ENCODE data around the gene ARPC1B.
"Not testable (repeated sequence)": the region's sequence is repeated elsewhere in the genome, so short reads cannot be mapped to it uniquely, and the experiment has no call there.

The ARPC1B gene

DNA sequence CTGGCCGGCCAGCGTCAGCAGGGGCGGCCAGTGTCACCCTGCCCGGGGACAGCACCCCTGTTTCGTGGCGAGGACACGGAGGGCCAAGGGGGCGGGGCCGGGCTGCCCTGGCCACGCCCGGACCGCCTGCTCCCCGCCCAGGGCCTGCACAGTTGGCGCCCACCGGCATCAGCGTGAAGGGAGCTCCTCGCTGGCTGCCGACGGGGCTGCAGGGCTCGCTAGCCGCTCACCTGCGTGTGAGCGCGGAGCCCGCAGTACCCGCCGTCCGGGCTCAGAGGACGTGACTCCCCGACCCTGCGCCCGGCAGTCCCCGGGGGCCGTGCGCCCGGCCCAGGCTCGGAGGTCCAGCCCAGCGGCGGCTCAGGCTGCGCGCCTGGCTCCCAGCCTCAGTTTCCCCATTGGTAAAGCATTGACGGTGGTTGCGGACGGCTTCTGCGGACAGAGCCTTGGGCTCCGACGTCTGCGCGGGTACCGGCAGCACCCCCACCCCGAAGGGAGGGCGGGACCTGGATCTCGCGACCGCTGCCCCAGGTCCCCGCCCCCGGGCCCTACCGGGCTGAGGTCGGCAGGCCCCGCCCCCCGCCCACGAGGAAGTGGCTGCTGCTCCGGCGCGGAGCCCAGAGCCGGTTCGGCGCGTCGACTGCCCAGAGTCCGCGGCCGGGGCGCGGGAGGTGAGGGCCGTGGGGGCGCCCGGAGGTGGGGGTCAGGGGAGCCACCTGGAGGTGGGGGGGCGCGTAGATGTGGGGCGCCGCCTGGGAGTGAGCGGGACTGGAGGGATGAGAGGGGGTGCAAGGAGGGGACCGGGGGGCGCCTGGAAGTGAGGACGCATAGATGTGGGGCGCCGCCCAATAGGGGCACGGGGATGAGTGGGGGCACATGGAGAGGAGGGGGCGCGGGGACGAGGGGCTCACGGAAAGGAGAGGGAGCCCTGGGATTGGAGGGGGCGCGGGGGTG, at the start of gene ARPC1B:
TSS of gene ARPC1B (plus strand) at position 620 of the 954 bp plus-strand sequence. CDS start 10,985 bp downstream, outside the sequence.
- DNase-seq, result peak; percentile 79

DNA sequence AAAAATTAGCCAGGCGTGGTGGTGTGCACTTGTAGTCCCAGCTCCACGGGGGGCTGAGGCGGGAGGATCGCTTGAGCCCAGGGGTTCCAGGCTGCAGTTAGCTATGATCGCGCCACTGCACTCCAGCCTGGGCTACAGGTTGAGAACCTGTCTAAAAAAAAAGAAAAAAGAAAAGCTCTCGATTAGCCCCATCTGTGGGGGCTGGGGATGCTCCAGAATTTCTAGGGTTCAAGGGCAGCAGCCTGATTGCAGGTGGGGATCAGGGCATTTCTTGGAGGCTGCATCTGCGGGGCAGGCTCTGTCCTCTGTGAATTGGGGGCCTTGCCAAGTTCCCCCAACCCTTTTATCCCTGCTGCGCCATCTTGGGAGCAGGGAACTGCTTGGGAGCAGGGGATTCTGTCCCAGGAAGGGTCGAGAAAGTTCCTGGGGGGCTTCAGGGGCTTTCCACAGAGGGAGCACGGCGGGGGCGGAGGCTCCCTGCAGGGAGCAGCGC, 49.5 kb upstream of the ARPC1B start:
- no peak for DNase-seq

DNA sequence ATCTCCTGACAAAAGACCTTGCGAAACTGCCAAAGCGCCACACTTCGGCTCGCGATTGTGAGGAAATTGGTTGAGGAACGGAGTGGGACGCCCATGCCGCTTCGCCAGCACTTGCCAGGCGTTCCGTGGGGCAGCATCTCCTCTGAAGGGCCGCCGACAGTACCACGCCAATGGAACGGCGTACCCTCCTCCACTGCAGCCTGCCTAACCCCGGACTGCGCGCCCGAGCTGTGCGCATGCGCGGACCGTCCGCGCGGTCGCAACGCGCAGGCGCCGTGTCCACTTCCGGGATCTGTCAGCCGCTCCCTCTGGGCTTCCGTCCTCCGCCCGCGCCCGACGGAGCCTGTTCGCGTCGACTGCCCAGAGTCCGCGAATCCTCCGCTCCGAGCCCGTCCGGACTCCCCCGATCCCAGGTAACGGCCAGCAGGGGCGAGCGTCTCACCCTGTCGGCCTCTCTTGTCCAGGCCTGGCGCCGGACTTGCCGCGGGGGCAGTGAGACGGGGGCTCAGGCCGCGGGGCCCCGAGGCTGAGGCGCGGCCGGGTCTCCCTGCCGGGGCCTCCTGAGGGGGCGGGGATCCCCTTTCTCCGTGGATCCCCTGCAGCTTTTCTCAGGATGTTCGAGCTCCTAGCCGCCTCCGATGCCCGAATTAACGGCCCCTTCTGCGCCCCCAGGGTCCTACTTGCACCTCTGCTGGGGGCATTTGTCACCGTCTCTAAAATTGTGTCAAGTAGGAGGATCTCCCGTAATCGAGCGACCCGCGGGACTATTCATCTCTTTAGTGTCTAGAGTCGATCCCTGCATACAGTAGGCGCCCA, 48.7 kb upstream of the ARPC1B start, which contains the start of gene ARPC1A:
TSS of gene ARPC1A (plus strand) at position 307 of the 816 bp plus-strand sequence. CDS start 7,456 bp downstream, outside the sequence.
- peak; percentile 83 for DNase-seq

DNA sequence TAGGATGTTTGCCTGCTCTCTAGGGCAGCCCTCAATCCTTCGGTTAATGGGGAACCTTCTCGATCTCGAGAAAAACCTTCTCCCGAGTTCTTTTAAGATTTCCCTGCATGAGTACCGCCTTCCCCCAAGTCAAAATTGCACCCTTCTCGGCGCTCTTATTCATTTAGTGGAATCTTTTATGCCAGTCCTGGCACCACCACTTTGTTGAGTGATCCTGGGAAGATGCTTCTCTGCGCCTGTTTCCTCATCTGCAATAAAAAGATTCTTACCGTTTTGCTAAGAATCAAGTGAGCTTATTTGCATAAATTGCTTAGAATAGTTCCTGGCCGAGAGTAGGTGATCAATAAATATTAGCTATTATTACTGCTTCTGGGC, 48.1 kb upstream of the ARPC1B start:
- no peak for DNase-seq

DNA sequence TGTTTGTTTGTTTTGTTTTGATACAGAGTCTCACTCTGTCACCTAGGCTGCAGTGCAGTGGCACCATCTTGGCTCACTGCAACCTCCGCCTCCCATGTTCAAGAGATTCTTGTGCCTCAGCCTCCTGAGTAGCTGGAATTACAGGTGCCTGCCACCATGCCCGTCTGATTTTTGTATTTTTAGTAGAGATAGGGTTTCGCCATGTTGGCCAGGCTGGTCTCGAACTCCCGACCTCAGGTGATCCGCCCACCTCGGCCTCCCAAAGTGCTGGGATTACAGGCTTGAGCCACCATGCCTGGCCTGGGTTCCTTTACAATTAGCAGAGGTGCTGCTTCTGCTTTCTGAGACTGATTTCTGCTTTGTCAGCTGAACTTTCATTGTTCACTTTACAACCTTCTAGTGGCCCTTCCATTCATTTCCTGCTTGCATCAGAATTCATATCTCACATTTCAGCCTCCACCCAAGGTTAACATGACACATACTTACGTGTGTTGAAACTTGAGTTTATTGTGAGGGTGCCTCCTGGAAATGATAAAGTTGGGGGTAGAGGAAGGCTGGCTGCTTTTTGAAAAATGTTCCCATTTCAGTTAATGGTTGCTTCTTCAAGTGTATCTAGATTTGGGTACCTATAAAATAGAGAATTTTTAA, 44.1 kb upstream of the ARPC1B start:
- DNase-seq, result peak; percentile 22

DNA sequence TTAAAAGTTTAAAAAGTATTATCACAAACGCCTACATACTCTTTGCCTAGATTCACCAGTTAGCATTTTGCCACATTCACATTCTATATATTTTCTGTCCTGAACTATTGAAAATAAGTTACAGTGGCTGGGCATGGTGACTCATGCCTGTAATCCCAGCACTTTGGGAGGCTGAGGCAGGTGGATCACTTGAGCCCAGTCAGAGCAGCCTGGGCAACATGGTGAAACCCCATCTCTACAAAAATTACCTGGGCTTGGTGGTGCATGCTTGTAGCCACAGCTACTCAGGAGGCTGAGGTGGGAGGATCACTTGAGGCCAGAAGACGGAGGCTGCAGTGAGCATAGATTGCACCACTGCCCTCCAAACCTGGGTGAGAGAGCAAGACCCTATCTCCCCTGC, 43.5 kb upstream of the ARPC1B start:
- DNase-seq, result no peak

DNA sequence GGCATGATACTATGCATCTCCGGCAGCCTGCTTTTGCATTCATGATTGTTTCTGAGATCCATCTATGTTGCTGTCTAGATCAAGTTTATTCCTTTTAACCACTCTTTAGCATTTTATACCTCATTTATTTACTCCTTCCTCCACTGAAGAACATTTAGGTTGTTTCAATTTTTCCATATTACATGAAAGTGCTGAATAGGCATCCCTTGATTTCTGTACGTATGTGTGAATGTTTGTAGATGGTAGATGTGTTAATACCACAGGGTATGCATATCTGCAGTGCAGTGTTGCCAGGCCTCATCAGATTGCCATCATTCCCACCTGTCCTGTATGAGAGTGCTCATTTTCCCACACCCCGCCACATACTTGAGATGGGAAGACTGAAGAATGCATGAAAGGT, 34.9 kb upstream of the ARPC1B start:
- no peak for DNase-seq

DNA sequence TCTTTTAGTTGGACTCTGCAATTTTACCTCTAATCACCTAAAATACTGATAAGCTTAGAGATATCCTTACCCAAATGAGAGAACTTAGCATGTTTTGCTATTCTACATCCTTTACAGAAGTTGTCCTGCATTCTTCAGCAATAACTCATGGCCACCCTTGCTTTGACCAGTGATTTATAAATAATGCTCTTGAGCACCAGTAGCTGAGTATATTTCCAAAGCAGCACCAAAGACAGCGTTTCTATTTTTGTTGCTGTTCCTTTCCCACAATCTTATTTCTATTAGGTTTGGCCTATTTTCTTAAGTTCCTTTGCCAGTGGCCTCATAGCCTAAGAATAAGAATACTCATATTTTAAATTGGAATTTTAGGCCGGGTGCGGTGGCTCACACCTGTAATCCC, 33.9 kb upstream of the ARPC1B start:
- no peak for DNase-seq

DNA sequence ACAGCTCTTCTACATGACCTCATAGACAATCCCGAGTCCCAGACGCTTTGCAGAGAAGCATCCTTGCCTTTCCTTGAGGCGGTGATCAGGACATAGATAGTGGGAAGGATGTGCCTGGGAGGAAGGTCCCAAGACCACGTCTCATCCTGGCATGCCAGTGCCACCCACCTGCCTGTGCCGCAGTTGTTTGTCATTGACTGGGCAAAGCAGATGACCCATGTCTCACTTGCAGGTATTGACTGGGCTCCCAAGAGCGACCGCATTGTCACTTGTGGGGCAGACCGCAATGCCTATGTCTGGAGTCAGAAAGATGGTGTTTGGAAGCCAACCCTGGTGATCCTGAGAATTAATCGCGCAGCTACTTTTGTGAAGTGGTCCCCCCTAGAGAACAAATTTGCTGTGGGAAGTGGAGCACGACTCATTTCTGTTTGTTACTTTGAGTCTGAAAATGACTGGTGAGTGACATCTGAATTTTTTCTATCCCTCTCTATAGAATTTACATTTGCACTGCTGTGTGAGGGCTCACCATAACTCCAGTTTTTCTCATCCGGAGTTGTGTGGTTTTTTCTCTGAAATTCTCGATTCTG, 30.4 kb upstream of the ARPC1B start:
- DNase-seq, result no peak

DNA sequence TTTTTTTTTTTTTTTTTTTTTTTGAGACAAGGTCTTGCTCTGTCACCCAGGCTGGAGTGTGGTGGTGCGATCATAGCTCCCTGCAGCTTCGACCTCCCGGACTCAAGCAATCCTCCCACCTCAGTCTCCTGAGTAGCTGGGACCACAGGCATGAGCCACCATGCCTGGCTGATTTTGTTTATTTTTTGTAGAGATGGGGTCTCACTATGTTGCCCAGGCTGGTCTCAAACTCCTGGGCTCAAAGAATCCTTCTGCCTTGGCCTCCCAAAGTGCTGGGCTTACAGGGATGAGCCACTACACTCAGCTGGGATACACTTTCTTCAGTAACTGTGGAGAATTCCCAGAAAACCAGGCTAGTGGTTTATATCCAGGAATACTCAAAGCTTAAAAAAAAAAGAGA, 23.9 kb upstream of the ARPC1B start:
- not testable (repeated sequence) for DNase-seq

DNA sequence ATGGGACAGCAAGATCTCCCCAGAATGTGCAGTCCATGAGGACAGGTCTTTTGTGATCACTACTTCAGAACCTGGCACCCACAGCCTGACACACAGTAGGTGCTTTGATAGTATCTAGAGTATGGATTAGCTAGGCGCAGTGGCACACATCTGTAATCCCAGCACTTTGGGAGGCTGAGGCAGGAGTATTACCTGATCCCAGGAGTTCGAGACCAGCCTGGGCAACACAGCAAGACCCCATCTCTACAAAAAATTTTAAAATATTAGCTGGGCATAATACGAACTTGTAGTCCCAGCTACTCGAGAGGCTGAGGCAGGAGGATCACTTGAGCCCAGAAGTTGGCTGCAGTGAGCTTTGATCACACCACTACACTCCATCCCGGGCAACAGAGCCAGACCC, 22.3 kb upstream of the ARPC1B start:
- no peak for DNase-seq

DNA sequence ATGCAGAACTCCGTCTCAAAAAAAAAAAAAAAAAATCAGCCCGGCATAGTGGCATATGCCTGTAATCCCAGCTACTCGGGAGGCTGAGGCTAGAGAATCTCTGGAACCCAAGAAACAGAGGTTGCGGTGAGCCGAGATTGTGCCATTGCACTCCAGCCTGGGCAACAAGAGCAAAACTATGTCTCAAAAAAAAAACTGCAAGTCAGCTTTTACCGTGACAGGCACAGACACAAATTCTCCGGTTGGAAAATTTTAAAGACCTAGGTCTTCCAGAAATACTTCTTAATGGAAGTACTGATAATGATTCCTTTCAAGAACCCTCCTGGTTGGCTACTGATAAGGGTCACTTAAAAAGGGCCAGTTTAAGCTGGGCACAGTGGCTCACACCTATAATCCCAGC, 19.4 kb upstream of the ARPC1B start:
- DNase-seq, result no peak

DNA sequence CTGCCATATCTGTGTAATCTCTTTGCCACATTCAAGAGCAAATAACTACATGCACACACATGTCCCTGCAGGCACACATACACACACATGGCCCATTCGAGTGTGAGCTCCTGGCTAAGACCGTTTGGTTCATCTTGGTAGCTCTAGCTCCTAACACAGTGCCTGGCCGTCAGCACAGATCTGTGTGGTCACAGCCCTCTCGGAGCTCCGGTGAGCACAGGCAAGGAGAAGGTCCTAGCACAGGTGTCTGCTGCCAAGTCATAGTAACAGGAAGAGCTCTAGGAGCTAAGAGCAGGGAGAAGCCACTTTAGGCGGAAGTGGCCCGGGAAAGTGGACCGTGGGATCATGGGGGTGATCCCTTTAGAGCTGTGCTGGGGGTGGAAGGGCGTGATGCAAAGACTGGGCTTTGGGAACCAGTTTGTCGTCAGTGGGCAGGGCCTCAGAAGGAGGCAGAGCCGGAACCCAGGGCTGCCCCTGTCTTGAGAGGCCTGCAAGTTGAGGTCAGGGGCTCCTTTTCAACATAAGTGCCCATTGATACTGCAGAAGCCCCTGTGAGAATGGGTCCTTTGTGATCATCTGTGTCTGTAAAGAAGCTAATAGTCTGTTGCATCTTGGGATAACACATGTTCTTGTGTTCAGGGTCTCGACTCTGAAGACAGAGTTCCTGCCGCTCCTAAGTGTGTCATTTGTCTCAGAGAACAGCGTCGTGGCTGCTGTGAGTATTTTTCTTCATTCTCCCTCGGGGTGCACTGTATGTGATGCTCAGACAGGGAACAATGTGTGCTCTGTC, 16.6 kb upstream of the ARPC1B start:
- no peak for DNase-seq

DNA sequence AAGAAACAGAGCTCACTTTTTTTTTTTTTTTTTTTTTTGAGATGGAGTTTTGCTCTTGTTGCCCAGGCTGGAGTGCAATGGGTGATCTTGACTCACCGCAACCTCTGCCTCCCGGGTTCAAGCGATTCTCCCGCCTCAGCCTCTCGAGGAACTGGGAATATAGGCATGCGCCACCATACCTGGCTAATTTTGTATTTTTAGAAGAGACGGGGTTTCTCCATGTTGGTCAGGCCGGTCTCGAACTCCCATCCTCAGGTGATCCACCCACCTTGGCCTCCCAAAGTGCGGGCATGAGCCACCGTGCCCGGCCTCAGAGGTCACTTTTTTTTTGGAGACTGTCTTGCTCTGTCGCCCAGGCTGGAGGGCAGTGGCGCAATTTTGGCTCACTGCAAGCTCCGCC, 16.0 kb upstream of the ARPC1B start:
- DNase-seq, result not testable (repeated sequence)

DNA sequence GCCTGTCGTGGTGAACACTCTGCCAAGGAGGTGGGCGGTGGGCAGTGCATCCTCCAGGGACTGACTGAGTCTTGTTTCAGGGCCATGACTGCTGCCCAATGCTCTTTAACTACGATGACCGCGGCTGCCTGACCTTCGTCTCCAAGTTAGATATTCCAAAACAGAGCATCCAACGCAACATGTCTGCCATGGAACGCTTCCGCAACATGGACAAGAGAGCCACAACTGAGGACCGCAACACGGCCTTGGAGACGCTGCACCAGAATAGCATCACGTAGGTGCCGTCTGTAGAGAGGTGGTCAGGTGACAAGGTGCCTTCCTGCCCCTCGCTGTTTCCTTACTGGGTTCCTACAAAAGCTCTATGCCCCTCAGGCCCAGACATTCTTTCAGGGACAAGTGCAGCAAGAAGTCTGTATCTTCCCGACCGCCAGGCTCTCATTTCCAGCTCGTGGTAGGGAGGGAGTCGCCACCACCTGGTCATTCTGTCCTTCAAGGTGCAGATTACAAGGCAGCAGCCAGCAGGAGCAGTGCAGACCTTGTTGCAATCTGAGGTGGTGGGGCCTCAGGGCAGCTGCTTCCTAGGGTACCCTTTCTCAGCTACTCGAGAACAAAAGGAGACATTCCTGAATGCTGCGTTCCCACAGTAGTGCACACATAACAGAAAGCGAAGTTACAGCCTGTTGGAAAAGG, 14.9 kb upstream of the ARPC1B start:
- no peak for DNase-seq

DNA sequence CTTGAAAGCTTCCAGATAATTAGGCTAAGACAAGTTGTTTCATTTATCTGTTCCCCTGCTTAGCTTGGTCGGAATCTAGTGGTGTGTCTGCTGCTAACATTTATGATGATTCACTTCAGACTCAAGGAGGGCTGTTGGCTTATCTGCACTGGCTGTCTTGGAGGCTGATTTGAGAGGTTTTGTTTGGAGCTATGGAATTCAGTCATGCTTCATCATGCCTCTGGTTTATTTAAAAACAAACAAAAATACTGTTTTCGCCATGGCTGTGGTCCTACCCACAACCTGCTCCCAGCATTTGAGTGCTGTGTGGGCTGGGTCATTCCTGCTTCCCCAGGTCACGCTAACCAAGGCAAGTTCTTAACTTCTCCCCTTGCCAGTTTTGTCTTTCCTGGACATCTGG, 11.7 kb upstream of the ARPC1B start:
- DNase-seq, result no peak

DNA sequence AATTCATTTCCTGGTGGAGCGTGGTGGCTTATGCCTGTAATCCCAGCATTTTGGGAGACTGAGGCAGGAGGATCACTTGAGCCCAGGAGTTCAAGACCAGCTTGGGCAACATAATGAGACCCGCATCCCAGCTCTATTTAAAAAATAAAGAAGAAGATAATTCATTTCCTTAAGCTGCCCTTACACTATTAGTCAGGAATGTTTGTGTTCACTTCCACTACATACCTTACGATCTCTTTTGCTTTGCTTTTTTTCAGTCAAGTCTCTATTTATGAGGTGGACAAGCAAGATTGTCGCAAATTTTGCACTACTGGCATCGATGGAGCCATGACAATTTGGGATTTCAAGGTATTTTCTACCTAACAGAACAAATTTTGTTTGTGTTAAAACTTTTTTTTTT, 11.2 kb upstream of the ARPC1B start:
- DNase-seq, result no peak

DNA sequence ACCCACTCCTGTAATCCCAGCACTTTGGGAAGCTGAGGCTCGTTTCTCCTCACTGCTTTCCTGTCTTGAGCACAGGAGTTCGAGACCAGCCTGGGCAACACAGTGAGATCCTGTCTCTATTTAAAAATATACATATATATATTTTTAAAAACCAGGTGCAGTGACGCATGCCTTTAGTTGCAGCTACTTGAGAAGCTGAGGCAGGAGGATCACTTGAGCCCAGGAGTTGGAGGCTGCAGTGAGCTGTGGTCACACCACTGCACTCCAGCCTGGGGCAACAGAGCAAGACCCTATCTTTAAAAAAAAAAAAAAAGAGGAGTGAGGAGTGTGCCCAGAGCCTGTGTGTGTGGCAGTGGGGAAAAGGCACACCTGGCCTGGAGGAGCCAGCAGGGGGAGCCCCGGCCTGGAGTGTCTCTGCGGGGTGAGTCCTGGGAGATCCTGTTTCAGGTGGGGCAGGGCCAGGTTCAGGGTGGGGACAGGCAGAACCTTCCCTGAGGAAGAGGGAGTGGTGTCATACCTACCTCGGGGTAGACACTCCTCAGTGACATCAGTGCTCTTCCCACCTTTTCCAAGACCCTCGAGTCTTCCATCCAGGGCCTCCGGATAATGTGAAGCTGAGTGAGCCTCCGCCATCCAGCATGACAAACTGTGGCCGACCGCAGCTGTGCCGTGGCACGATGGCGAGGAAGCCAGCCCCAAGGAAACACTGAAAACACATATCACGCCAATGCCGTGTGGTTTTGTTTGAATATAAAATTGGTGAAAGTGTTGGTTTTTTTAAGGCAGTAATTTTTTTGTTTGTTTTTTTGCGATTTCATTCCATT, 9.0 kb upstream of the ARPC1B start:
- DNase-seq, result no peak

DNA sequence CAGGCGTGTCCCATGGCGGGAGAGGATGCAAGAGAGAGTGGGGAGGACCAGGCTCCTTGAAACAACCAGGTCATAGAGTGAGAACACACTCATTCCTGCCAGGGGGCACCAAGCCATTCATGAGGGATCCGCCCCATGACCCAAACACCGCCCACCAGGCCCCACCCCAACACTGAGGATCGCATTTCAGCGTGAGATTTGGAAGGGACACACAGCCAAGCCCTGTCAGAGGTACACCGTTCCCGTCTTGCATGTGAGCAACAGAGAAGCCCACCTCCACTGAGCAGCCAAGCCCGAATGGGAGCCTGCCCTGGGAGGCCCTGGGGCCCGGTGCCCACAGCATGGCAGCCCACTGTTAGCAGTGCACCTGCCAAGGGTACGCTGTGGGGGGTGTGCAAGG, 7.9 kb upstream of the ARPC1B start:
- DNase-seq, result no peak

DNA sequence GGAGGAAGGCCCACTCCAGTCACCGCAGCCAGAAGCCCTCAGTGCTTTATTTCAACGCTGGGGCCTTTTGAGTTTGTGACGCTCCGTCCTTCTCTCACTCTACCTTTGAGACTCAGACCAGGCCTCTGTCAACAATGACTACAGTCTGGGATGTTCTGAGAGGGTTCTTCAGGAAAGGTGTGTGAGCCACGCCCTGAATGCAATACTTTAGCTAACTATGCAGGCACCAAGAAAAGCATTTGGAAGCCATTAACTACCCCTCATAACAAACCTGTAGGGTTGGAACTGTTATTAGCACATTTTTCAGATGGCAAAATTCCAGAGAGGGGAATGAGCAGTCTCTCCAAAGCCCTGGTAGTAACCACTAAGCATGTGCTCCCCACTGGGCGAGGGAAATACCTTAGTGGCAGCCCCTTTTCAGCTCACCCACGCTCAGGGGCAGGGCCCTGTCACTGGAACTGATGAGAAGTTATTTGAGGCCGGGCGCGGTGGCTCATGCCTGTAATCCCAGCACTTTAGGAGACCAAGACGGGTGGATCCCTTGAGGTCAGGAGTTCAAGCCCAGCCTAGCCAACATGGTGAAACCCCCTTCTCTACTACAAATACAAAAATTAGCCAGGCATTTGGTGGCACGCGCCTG, 5.7 kb upstream of the ARPC1B start:
- DNase-seq, result no peak
